HG03196 (cell line): Measurements from ENCODE around the gene KCNC1.

Experiments
- ATAC-seq: cut with Tn5 transposase; IDR thresholded peaks from one replicate; pipeline ENCODE4 v1.9.1; 2021; ENCODE audit not compliant: unreplicated experiment

Gene KCNC1

DNA sequence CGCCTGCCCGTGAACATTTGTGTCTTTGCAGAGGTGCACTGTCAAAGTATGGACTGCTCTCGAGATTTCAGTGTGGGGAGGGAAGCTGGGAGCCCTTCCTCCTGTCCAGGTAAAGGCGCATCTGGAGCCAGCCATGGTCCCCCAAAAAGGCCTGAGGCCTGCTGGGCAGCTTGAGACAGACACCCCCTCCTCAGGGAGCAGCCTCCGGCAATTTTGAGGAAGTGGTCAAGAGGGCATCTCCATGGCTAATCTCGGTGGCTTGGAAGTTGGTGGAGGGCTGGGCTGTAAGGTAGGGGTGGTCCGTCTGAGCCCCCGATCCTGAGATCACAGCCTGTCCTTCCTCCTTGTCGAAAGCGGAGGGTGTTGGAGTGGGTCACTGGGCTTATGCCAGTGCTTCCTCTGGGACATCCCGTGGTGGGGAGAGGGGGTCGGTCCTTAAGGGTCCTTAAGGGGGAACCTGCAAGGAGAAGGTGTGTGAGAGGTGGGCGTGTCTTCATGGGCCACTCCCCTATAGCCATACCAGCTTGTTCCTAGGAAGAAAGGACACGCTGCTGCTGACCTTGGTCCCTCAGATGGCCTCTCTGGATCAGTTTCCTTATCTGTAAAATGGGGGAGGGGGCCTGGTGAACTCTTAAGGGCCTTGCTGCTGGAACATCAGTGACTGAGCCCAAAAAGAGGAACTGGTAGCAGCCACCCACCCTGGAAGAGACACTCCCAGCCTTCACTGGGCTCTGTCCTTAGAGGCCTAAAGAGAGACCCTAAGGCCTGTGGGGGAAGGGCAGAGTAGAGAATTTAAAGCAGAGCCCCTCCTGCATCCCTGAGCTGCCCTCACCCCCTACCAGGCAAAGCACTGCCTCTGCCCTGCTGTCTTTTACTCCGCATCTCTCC, 2.6 kb downstream of the KCNC1 start:
- ATAC-seq, result no peak

DNA sequence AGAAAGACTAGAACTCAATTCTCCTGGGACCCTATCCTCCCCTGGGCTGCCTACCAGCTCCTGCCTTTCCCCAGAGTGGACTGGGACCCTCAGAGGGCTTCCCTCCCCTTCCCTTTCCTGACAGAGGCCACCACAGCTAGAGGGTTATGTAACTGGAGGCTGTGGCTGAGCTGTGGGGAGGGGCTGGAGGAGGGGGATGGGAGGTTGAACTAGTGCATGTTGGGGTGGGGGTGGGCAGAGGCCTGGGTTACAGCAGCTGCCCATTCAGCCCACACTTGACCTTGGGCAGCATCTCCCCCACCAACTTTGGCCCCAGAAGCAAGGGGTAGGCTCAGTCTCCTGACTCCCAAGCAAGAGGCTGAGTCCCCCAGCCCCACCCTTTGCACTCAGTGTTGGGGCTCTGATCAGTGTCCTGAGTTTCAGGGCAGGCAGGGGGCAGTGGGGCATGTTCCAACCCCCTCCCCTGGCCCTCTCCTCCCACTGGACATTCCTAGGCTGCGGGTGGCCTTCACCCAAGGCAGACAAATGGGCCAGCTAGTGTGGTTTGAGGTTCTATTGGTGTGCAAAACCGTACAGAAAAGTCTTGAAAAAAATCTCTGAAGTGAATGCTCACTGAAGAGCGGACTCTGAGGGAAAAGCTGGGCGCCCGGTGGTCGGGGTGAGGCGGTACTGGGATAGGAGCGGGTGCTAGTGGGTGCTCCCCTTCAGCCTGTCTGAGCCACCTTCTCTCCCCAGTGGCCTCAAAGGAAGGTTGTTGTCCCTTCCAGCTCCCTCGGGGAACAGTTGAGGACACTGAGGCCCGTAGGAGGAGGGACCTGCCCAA, 3.8 kb downstream of the KCNC1 start:
- ATAC-seq, result no peak

DNA sequence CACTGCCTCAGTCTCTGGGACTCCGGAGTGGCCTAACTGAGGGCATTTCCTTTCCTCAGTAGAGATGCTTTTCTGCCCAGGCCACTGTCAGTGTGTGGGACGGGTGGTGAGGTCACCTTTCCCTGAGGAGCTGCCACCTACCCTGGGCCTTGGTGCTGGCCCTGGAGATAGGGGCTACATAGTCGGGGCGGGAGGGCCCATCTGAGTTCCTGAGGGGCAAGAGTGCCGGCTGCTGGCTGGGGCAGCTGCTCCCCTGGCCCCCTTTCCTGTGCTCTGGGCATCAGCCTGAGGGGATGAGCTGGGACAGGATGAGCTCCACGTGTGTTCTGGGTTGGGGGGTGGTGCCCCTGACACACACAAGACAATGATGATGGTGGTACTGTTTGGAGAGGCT, 5.4 kb downstream of the KCNC1 start:
- no peak for ATAC-seq

DNA sequence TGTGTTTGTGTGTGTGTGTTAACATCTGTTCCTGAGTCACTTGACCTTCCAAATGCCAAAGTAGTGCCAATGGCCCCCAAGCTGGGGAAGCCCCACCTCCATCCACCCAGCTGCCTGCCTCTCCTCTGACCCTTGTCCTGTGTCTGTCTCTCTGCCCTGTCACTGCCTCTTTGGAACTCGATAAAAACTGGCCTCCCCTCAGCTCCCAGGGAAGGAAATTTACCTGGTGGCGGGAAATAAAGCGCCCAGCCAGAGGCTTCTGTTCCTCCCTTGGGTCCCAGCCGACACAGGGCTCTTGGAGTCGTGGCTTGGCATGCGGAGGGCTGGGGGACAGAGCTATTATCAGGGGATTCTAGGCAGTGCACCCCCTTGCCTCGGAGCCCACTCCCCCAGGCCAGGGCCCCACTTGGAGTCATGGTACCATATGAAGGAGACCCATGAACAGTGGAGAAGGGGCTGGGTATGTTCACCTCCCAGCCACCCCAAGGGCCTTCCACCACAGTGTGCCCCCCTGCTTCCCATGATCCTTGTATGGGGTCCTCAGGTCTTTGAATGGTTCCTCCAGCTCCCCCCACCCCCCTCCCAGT, 6.2 kb downstream of the KCNC1 start:
- ATAC-seq, result no peak

DNA sequence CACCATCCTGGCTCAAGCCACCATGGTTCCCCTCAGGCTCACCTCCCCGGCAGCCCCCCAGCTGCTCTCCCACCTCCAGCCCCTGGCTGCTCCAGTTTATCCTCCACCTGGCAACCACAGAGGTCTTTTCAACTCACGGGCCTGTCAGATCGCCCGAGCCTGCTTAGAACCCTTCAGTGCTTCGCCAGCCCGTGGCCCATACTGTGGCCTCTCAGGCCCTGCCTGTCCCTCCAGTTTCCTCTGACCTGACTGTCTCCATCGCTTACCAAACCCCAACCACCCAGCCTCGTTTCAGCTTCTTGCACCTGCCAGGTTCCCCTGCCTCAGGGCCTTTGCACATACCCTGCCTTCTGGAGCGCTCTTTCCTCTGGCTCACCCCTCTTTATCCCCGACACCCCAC, 6.9 kb downstream of the KCNC1 start:
- ATAC-seq, result no peak

DNA sequence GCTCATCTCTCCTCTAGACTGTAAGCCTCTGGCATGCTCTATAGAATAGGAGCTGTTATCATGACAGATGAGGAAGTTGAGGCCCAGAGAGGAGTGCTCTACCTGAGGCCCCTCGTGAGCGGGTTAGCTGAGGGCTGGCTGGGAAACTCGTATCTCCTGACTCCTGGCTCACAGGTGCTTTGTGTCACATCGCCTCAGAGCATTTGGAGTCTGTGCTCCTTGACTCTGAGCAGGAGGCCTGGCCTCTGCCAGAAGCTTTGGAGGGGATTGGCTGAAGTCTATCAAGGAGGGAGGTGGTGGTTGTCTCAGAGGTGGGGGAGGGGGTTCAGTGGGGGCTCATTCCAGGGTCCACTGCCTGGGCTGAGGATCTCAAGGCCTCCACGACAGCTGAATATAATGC, 7.4 kb downstream of the KCNC1 start:
- no peak for ATAC-seq

DNA sequence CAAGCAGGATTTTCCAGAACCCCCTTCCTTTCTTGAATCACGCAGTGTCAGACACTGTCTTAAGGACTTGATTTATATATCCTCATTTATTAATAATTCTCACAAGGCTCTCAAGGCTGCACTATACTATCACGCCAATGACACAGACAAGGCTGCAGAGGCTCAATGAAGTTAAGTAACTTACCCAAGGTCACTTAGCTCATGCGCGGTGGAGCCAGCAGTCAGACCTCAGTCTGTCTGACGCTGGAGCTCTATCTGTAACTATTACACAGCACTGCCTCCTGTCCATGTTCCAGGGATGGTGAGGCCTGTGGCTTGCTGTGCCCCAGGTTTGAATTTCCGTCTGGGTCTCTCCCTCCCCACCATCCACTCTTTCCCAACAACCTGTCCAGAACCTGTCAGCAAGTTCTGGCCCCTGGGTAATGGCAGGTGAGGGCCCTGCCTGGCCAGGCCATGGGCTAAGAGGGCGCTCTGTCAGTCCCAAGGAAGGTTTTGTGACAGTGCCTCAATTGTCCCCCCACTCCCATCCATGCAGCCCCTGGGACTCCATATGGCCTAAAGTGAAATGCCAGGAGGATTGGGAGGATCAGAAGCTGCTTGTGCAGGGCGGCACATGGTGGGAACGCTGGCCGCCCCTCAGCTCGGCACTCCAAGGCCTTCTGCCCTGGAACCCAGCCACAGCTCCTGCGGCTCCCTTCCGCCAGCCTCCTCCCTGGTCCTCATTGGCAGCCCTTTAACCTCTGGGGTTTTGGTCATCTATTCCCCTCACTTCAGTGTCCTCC, 8.6 kb downstream of the KCNC1 start:
- no peak for ATAC-seq

DNA sequence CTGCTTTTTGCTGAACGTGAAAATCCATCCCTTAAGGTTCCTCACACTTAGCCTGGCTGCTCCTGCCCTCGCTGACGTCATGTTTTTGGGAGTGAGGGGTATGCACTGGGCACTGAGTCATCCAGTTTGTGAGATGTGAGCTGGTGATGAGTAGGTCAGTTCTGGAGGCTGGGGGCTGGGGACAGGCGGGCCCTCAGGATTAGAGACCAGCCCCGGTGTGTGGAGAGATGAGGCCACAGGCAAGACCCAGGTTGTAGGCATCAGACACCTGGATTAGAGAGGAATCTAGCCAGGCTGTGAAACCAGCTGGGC, 9.2 kb downstream of the KCNC1 start:
- ATAC-seq, result no peak

DNA sequence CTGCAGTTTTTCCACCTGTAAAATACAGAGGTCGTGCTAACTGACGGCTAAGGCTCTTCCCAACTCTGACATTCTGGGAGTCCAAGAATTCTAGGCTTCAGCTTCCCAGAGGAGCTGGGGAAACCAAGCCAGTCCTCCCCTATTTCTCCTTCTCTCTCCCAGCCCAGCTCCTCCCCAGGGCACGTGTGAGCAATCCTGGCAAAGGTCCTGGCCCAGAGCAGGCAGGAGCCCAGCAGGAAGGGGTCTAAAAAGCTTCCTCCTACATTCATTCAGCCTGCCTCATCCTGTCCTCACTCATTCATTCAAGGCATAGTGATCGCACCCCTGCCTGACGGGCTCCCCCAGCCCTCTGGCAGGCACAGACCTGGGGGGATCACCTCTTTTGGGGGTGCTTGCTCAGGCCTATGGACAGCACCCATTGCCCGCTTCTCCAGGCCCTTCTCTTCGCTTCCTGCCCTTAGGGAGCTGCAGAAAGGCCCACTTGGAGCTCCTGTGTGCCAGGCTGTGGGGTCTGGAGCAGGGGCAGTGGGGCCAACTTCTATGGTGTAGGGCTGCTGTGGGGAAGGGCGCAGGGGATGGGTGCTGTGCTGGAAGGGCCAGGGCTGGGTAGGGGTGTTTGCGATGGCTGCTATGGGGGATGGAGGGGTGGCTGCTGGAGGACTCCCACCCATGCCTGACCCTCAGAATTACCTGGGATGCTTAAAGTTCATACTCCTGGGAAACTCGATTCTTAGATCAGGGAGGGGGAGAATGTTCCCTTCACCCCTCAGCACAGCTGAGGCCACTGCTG, 9.8 kb downstream of the KCNC1 start:
- no peak for ATAC-seq

DNA sequence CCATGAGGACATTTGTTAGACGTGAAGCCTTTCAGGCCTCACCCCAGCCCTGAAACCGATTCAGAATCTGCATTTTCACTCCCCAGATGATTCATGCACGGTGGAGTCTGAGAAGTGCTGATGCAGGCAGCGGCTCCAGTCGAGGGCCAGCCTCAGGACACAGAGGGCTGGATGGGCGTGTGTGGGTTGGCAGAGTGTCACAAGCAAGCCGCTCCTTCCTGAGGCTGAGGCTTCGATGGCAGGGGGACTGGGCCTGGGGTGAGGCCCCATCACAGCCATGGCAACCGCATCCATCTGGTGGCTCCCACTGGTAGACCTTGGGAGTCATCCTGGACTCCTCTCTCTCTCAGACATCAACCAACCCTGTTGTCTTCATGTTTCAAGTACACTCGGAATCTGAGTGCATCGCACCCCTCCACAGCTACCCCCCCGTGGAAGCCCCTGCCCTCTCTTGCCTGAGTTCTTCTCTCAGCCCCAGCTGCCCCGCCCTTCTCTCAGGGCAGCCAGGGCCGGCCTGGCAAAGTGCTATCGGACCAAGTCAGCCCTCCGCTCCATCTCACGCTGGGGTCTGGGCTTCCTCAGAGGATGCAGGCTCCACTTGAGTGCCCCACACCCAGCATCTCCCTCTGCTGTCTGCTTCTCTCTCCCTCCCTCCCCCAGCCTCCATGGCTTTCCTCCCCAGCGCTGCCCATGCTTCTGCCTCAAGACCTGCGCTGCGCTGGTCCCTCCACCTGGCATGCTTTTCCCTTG, 10.6 kb downstream of the KCNC1 start:
- no peak for ATAC-seq

DNA sequence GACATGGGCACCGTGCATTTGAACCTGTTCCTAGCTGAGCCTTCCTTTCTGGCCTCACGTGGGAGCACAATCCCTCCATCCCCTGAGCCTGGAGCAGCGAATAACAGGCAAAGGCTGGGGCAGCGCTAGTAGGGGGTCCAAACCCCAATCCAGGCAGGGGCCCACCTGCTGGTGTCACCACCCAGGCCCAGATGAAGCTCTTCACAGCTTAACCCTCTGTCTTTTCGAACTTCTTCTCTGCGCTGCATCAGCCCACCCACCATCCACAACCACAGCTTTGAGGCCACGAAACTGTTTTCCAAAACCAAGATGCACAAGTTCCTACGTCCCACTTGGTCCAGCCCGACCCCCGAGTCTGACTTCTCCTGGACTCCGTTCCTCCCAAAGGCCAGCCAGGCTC, 11.5 kb downstream of the KCNC1 start:
- ATAC-seq, result no peak

DNA sequence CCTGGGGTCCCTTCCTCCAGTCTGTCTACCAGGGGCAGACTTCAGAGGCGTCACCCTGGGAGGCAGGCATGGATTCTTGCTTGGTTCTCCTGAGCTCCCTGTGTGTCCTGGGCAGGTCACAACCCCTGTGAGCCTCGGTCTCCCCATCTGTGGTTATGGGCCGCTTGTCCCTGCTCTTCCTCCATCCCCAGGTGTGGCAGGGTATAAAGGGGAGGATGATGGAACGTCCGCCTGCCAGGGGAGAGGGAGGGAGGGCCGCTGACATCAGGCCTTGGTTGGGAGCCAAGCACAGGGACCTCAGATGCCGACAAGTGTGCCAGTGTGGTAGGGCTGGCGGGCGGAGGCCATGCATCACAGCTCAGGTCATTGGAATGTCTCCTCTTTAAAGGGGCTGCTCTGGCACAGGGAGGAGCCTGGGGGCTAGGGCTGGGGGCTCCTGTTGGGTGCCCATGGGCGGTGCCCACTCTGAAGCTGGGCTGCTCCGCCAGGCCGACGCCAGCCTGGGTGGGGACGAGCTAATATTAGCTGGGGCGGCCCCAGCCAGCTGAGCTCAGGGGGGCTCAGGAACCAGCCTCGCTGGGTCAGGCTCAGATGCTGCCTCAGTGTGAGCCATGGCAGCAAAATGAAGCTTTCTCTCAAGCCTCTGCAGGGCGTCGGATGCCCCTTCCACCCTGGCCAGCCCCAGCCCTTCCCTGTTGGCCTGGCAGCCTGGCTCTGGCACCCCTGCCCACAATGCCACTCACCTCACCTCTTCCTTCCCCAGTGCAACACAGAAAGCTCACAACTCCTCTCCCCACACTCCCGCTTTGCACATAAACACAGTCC, 12.8 kb downstream of the KCNC1 start:
- no peak for ATAC-seq

DNA sequence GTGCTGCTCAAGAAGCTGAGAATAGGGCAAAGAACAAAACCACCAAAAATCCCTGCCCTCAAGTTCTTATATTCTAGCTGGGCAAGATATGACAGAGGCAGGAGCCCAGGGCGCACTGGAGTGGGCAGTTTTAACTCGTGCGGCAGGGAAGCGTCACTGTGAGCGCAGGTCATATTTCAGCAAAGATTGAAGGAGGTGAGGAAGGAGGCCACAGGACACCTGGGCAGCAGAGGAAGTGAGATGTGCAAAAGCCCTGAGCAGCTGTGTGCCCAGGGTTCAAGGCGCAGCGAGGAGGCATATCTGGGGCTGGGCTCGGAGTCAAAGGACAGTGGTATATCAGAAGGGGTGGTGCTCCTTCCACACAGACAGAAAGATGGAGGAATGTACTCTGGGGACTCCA, 13.5 kb downstream of the KCNC1 start:
- ATAC-seq, result no peak

DNA sequence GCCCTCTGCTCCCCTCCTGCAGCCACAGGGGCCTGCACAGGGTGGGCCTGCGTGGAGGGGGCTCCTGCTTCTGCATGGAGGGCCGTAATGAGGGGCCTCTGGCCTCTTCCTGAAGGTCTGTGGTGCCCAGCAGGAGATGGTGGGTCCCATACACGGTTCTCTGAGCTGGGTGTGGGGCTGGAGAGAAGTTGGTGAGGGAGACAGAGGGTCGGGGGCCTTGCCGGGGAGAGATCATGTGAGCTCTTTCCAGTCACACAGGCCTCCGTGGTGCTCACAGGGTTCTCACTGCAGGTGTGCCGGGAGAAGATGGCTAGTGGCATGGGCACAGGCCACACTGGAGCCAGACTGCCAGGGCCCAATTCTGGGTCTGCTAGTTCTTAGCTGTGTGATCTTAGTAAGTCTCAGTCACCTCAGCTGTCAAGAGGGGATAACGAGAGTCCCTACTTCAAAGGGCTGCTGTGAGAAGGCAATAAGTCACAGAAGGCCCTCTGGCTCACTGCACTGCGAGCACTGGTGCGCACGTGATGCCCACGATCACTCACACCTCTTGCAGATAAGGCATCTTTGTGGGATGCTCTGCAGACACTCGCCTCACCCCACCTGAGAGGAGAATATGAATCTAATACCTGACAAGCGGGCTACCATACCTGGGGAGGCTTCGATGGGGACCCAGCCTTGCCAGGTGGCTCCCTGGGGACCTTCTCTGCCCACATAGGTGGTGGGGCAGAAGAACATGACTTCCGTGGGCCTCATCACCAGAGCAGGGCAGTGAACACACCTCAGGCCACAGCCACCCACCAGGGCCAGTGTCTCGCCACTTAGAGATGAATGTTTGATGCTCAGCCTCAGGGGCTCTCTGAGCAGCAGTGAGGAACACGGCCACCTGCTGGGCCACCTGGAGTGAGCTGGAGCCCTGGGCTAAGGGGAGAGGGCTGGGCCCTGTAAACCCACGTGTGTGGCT, 14.5 kb downstream of the KCNC1 start:
- ATAC-seq, result no peak

DNA sequence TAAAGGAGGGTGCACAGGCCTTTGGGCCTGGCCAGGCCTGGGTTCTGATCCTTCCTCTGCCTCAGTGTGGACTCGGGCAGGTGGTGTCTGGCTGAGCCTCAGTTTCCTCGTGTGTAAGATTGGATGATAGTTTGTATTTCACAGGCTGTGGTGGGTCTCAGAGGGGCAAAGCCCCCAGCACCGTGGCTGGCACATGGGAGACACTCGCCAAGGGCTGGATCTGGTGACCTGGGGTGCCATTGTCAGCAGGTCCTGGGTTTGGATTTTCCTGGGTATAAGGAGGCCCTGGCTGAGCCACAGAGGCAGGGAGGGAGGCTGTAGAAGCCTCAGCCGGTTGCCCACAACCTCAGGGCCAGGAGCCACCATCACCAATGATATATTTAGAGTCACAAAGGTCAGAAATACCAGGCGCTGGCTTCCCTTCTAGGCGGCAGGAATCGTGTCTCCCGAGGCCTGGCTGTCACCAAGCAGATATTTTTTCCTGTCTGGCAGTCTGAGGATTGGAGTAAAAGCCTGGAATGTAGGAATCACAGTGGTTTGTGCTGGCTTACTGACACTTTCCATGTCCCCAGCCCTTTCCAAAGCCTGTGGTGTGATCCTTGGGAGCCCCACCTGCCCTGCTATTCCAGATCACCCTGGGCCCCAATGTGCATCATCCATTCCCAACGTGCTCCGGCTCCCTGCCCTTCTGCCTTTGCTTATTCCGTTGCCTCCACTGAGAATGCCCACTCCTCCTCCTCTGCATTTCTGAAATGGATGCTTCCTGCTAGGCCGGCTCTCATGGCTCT, 15.6 kb downstream of the KCNC1 start:
- ATAC-seq, result no peak

DNA sequence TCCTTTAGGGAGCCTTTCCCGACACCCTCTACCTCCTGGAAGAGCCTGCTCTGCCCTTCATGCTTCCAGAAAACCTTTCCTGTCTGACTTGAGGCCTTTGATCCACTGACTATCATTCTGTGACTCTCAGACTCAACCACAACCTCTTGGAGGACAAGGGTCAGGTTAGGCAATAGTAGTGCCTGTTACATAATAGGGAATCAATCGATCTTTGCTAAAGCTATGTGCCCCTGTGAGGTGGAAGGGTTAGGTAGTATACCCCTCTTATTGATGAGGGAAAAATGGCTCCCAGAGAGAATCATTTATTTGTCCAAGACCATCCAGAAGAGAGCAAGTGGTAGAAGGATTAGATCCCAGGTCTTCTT, 16.2 kb downstream of the KCNC1 start:
- ATAC-seq, result no peak

DNA sequence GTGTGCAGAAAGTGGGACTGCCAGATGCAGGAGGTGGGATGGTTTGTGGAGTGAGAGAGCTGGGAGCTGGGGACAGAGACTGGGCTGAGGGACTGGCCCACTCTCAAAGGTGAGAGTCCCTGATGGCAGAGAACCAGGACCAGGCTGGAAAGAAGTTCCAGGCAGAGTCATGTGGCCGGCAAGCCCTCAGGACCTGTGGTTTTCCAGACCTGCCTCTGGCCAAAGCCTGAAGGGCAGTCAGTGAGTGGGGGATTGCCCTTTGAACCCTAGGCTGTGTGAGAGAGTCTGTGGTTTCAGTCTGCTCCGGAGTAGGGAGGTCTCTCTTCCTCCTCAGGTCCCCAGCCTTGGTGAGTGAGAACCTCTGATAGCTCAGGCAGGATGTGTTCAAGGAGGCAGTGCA, 17.0 kb downstream of the KCNC1 start:
- no peak for ATAC-seq
